K562 (cell line): ENCODE measurements around the gene ATG14. TPM values are rescaled to one million over a fixed set of nuclear protein-coding genes. Genes with fewer than 3 reads are reported as not detected.

Experiments
- ATAC-seq: fragments of 200-7000 bp; cut with Tn5 transposase; 3 replicates; pipeline ENCODE4 v1.9.1; 2020; ENCODE audit warnings: moderate library complexity
- BruUV-seq: library from RNA; stranded (reverse); fragments of 400-500 nt; replicated peaks from 2 replicates; lab custom pipeline; 2021; lab: Mats Ljungman, UMichigan
- CTCF ChIA-PET: fragments of 300-600 bp; formaldehyde crosslinking; extraction: SDS; loops from one replicate; lab custom pipeline; 2021; ENCODE audit warnings: low intra/inter-chr PET ratio; lab: Yijun Ruan, JAX
- POLR2A ChIA-PET: fragments of 300-600, 350-650 bp; sonication (Branson Sonifier 250); formaldehyde crosslinking; extraction: SDS; loops from one replicate; lab custom pipeline; 2021; ENCODE audit warnings: antibody characterized with exemption, inconsistent platforms; lab: Yijun Ruan, JAX
- DNase-seq, 4 experiments: peaks; one replicate each; pipeline versions ENCODE4 v3.0.0 to v3.0.0-alpha.2; 2011 to 2018; ENCODE audit warnings: low spot score in 3 of 4, mixed read lengths in 3 of 4; ENCODE audit errors: extremely low read depth in 1 of 4
- FAIRE-seq: peaks from 2 replicates; lab custom pipeline; 2011; peaks lifted over from hg19 to GRCh38; lab: Jason Lieb, UNC
- H2AFZ ChIP-seq: 2 replicates; pipeline ENCODE4 v1.6.0; 2011; ENCODE audit warnings: low read depth, low read length, control low read depth, inconsistent platforms
- H3K27ac ChIP-seq: fragments of 200-600 bp; 3 replicates; pipeline ENCODE4 v1.8.0; 2011; ENCODE audit warnings: low read depth, mild to moderate bottlenecking, control low read depth, inconsistent platforms, low read length, moderate library complexity, mixed read lengths; ENCODE audit errors: extremely low read depth
- H3K27me3 ChIP-seq, 2 experiments: fragments of 300-600 bp in 1 of 2; 2 replicates in 1 of 2; 3 replicates in 1 of 2; pipeline versions ENCODE4 v1.6.0 to v1.8.0; 2011; ENCODE audit warnings: inconsistent platforms in 2 of 2, low read length in 2 of 2, mild to moderate bottlenecking in 1 of 2, mixed read lengths in 1 of 2, moderate library complexity in 1 of 2; ENCODE audit not compliant: control insufficient read depth in 2 of 2, insufficient read depth in 2 of 2
- H3K36me3 ChIP-seq: fragments of 300-600 bp; 3 replicates; pipeline ENCODE4 v1.8.0; 2011; ENCODE audit warnings: mild to moderate bottlenecking, low read length, inconsistent platforms; ENCODE audit not compliant: control insufficient read depth, insufficient read depth
- H3K4me1 ChIP-seq, 2 experiments: fragments of 200-600 bp in 1 of 2; replicated peaks in 1 of 2; 2 replicates in 1 of 2; 3 replicates in 1 of 2; pipeline versions ENCODE4 v1.5.1 to v1.8.0; 2011; ENCODE audit warnings: inconsistent platforms in 2 of 2, low read length in 2 of 2, mild to moderate bottlenecking in 1 of 2, mixed read lengths in 1 of 2, moderate library complexity in 1 of 2; ENCODE audit not compliant: control insufficient read depth in 2 of 2, insufficient read depth in 2 of 2
- H3K4me2 ChIP-seq: 2 replicates; pipeline ENCODE4 v1.6.1; 2011; ENCODE audit warnings: low read length, control low read depth, inconsistent platforms, mixed read lengths; ENCODE audit not compliant: insufficient read depth
- H3K4me3 ChIP-seq: fragments of 200-600 bp; sonication (generic), shearing (Covaris generic); 2 replicates; pipeline ENCODE4 v1.5.1; 2016; ENCODE audit warnings: control low read depth, inconsistent platforms
- H3K79me2 ChIP-seq: fragments of 200-600 bp; 3 replicates; pipeline ENCODE4 v1.8.0; 2011; ENCODE audit warnings: low read length, inconsistent platforms; ENCODE audit not compliant: control insufficient read depth, insufficient read depth
- H3K9ac ChIP-seq, 2 experiments: 2 replicates each; pipeline versions ENCODE4 v1.6.0 to v1.6.1; 2011; ENCODE audit warnings: low read depth in 2 of 2, low read length in 2 of 2, control low read depth in 1 of 2, inconsistent platforms in 1 of 2, mild to moderate bottlenecking in 1 of 2, mixed read lengths in 1 of 2; ENCODE audit not compliant: insufficient read depth in 1 of 2
- H3K9me1 ChIP-seq: one replicate; pipeline ENCODE4 v1.6.0; 2011; ENCODE audit warnings: inconsistent platforms, mild to moderate bottlenecking, low read length, moderate library complexity; ENCODE audit not compliant: control insufficient read depth, insufficient read depth
- H3K9me3 ChIP-seq: replicated peaks from 2 replicates; pipeline ENCODE4 v1.5.1; 2011; ENCODE audit warnings: low read depth, low read length, inconsistent platforms; ENCODE audit not compliant: control insufficient read depth, insufficient read depth
- H4K20me1 ChIP-seq: replicated peaks from 2 replicates; pipeline ENCODE4 v1.6.1; 2011; ENCODE audit warnings: low read length, inconsistent platforms, mixed read lengths; ENCODE audit not compliant: control insufficient read depth, insufficient read depth
- BRCA1 ChIP-seq, 2 experiments: fragments of 450-650 bp in 1 of 2; sonication (generic) in 1 of 2; formaldehyde crosslinking in 1 of 2; IDR thresholded peaks; 2 replicates each; pipeline versions ENCODE4 v1.5.0 to v1.6.1; 2017 to 2020; ENCODE audit warnings: mild to moderate bottlenecking in 1 of 2, missing genetic modification reagents in 1 of 2
- CBX2 ChIP-seq: fragments of 200-600 bp; sonication (generic); IDR thresholded peaks from one replicate; pipeline ENCODE4 v1.6.1; 2012; ENCODE audit warnings: mild to moderate bottlenecking, low read length, inconsistent platforms; ENCODE audit not compliant: insufficient read depth, poor library complexity, severe bottlenecking
- DMBX1 ChIP-seq: fragments of 250-450 bp; sonication (Bioruptor Pico); IDR thresholded peaks from 2 replicates; pipeline ENCODE4 v1.8.0; 2022; ENCODE audit warnings: inconsistent platforms, mild to moderate bottlenecking, moderate library complexity, borderline replicate concordance
- NFXL1 ChIP-seq: fragments of 450-650 bp; formaldehyde crosslinking; IDR thresholded peaks from 2 replicates; pipeline ENCODE4 v1.4.0; 2021; ENCODE audit warnings: mild to moderate bottlenecking
- ZC3H4 ChIP-seq: sonication (generic); formaldehyde crosslinking; IDR thresholded peaks from 2 replicates; pipeline ENCODE4 v1.9.0; 2021; ENCODE audit warnings: missing genetic modification reagents, borderline replicate concordance
- ZEB2 ChIP-seq: fragments of 450-650 bp; IDR thresholded peaks from 2 replicates; pipeline ENCODE4 v1.6.1; 2016
- ZNF224 ChIP-seq: sonication (generic); formaldehyde crosslinking; IDR thresholded peaks from 2 replicates; pipeline ENCODE4 v1.8.0; 2022; ENCODE audit warnings: mild to moderate bottlenecking, missing genetic modification reagents
- ZNF57 ChIP-seq: fragments of 450-650 bp; formaldehyde crosslinking; IDR thresholded peaks from 2 replicates; pipeline ENCODE4 v1.4.0; 2020; ENCODE audit warnings: mild to moderate bottlenecking, moderate library complexity
- ZNF77 ChIP-seq: fragments of 250-450 bp; sonication (Bioruptor Pico); IDR thresholded peaks from 2 replicates; pipeline ENCODE4 v1.5.0; 2020
- WGBS: fragments of 100-300 bp; shearing (Covaris generic); methylation state at CpG from one replicate; pipeline ENCODE4 v1.1.6; 2016; ENCODE audit warnings: low coverage, mixed read lengths; ENCODE audit not compliant: insufficient coverage; ENCODE audit errors: missing lambda C conversion rate; 5-methylcytosine and 5-hydroxymethylcytosine counted together
- in situ Hi-C: fragments of 300-500 bp; cut with MboI; formaldehyde crosslinking; loops from 4 replicates; pipeline ENCODE4 v1.15.0; 2018; ENCODE audit warnings: inconsistent platforms, mixed read lengths
- intact Hi-C: fragments of 100-400 bp; cut with micrococcal nuclease; formaldehyde crosslinking; loops from 2 replicates; pipeline ENCODE4 v1.14.2; 2022
- polyA plus RNA-seq, 8 experiments: library from polyadenylated mRNA; depleted of rRNA in 4 of 8; stranded (reverse) in 5 of 8; unstranded in 3 of 8; fragments of >200 nt; fragmentation: Nextera tagmentation in 2 of 8; fragmentation: Illumina TruSeq in 1 of 8; extraction: Ambion mirVana in 2 of 8; extraction: Trizol in 1 of 8; gene quantifications; 2 replicates each; pipeline versions ENCODE4 v1.2.1 to v1.2.3, GENCODE V29; 2011 to 2014; ENCODE audit warnings: inconsistent platforms in 1 of 8, missing spikeins in 1 of 8
- total RNA-seq, 7 experiments: library from RNA; depleted of rRNA in 6 of 7; stranded (reverse); fragments of >200 nt in 6 of 7; fragmentation: Illumina TruSeq in 2 of 7; extraction: Trizol in 2 of 7; gene quantifications; 2 replicates each; pipeline versions ENCODE4 v1.2.1 to v1.2.3, GENCODE V29; 2011 to 2021; ENCODE audit warnings: low replicate concordance in 1 of 7
- TF ChIP-seq, protein P1 (sequence below): fragments of 250-450 bp; sonication (Bioruptor Pico); IDR thresholded peaks from 2 replicates; pipeline ENCODE4 v1.8.0; 2021; ENCODE audit warnings: moderate library complexity, mild to moderate bottlenecking, inconsistent platforms
- TF ChIP-seq, protein P2 (sequence below): fragments of 200-800 bp; sonication (Bioruptor generic); IDR thresholded peaks from 2 replicates; pipeline ENCODE4 v1.6.1; 2016; ENCODE audit warnings: missing genetic modification characterization, missing compliant biosample characterization
- TF ChIP-seq, protein P3 (sequence below): fragments of 250-450 bp; sonication (Bioruptor Pico); IDR thresholded peaks from 2 replicates; pipeline ENCODE4 v1.4.0; 2020; ENCODE audit warnings: mild to moderate bottlenecking, moderate library complexity

The ATG14 gene
- total and polyA plus RNA-seq, 9 of the 15 experiments (the other 6 are each of a cell fraction or from before 2014, with no cell fraction given), result 0.55 to 4.2 (median 3.5) TPM

DNA sequence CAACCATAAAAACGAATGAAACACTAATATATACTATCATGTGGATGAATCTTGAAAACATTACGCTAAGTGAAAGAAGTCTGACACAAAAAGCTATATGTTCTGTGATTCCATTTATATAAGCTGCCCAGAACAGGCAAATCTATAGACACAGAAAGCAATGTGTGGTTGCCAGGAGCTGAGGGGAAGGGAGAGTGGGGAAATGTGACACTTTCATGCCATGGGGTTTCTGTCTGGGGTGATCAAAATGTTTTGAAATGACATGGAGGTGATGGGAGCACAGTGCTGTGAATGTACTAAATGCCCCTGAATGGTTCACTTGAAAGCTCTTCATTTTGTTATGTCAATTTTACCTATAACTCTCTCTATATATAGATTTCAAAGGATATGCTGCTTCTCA, 30.1 kb downstream of the ATG14 start:
- no peaks in the 10 kb centered on the region for H3K9me1 ChIP-seq
- no peaks in the 10 kb centered on the region for H3K79me2 ChIP-seq
- FAIRE-seq (no peak), DNase-seq (no peak), ATAC-seq (no peak)
- POLR2A ChIA-PET, result interaction anchor here (1.0 to 1.6 kb wide), 2 partner anchors 9 to 21 kb away, joined by 3 to 5 read pairs; no protein-coding TSS in a partner anchor
- H3K36me3 ChIP-seq, result peaks cover 34% of the 10 kb centered on the region
- H3K9me3 ChIP-seq, result no peaks in the 10 kb centered on the region
- H3K4me3 ChIP-seq, result no peak overlapping the region
- no peak overlapping the region for H2AFZ ChIP-seq
- in situ Hi-C loops (no loop called here), intact Hi-C loops (no loop called here)
- no peak overlapping the region for H3K4me2 ChIP-seq
- H3K27me3 ChIP-seq, result no peaks in the 10 kb centered on the region
- no TSS peak for BruUV-seq
- H3K9ac ChIP-seq, result no peak overlapping the region
- 64% methylated on average over 2 of the region's 2 CpGs for WGBS
- H3K4me1 ChIP-seq, result peaks cover 20 to 49% of the 10 kb centered on the region in 2 experiments
- H3K27ac ChIP-seq, result no peak overlapping the region
- no peaks in the 10 kb centered on the region for H4K20me1 ChIP-seq
- CTCF ChIA-PET, result no interaction called here
- TF ChIP-seq ZNF224 (CRISPR knock-in tag), result no peak
- no peak for TF ChIP-seq DMBX1 (CRISPR knock-in tag)
- no peak for TF ChIP-seq NFXL1
- TF ChIP-seq, protein P1, sequence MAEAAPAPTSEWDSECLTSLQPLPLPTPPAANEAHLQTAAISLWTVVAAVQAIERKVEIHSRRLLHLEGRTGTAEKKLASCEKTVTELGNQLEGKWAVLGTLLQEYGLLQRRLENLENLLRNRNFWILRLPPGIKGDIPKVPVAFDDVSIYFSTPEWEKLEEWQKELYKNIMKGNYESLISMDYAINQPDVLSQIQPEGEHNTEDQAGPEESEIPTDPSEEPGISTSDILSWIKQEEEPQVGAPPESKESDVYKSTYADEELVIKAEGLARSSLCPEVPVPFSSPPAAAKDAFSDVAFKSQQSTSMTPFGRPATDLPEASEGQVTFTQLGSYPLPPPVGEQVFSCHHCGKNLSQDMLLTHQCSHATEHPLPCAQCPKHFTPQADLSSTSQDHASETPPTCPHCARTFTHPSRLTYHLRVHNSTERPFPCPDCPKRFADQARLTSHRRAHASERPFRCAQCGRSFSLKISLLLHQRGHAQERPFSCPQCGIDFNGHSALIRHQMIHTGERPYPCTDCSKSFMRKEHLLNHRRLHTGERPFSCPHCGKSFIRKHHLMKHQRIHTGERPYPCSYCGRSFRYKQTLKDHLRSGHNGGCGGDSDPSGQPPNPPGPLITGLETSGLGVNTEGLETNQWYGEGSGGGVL (CRISPR knock-in tag), result no peak
- no peak for TF ChIP-seq CBX2
- TF ChIP-seq ZEB2, result no peak
- no peak for TF ChIP-seq ZC3H4 (CRISPR knock-in tag)
- TF ChIP-seq, protein P2, sequence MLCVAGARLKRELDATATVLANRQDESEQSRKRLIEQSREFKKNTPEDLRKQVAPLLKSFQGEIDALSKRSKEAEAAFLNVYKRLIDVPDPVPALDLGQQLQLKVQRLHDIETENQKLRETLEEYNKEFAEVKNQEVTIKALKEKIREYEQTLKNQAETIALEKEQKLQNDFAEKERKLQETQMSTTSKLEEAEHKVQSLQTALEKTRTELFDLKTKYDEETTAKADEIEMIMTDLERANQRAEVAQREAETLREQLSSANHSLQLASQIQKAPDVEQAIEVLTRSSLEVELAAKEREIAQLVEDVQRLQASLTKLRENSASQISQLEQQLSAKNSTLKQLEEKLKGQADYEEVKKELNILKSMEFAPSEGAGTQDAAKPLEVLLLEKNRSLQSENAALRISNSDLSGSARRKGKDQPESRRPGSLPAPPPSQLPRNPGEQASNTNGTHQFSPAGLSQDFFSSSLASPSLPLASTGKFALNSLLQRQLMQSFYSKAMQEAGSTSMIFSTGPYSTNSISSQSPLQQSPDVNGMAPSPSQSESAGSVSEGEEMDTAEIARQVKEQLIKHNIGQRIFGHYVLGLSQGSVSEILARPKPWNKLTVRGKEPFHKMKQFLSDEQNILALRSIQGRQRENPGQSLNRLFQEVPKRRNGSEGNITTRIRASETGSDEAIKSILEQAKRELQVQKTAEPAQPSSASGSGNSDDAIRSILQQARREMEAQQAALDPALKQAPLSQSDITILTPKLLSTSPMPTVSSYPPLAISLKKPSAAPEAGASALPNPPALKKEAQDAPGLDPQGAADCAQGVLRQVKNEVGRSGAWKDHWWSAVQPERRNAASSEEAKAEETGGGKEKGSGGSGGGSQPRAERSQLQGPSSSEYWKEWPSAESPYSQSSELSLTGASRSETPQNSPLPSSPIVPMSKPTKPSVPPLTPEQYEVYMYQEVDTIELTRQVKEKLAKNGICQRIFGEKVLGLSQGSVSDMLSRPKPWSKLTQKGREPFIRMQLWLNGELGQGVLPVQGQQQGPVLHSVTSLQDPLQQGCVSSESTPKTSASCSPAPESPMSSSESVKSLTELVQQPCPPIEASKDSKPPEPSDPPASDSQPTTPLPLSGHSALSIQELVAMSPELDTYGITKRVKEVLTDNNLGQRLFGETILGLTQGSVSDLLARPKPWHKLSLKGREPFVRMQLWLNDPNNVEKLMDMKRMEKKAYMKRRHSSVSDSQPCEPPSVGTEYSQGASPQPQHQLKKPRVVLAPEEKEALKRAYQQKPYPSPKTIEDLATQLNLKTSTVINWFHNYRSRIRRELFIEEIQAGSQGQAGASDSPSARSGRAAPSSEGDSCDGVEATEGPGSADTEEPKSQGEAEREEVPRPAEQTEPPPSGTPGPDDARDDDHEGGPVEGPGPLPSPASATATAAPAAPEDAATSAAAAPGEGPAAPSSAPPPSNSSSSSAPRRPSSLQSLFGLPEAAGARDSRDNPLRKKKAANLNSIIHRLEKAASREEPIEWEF (CRISPR knock-in tag), result no peak
- TF ChIP-seq, protein P3, sequence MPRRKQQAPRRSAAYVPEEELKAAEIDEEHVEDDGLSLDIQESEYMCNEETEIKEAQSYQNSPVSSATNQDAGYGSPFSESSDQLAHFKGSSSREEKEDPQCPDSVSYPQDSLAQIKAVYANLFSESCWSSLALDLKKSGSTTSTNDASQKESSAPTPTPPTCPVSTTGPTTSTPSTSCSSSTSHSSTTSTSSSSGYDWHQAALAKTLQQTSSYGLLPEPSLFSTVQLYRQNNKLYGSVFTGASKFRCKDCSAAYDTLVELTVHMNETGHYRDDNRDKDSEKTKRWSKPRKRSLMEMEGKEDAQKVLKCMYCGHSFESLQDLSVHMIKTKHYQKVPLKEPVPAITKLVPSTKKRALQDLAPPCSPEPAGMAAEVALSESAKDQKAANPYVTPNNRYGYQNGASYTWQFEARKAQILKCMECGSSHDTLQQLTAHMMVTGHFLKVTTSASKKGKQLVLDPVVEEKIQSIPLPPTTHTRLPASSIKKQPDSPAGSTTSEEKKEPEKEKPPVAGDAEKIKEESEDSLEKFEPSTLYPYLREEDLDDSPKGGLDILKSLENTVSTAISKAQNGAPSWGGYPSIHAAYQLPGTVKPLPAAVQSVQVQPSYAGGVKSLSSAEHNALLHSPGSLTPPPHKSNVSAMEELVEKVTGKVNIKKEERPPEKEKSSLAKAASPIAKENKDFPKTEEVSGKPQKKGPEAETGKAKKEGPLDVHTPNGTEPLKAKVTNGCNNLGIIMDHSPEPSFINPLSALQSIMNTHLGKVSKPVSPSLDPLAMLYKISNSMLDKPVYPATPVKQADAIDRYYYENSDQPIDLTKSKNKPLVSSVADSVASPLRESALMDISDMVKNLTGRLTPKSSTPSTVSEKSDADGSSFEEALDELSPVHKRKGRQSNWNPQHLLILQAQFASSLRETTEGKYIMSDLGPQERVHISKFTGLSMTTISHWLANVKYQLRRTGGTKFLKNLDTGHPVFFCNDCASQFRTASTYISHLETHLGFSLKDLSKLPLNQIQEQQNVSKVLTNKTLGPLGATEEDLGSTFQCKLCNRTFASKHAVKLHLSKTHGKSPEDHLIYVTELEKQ (CRISPR knock-in tag), result no peak
- TF ChIP-seq ZNF77 (CRISPR knock-in tag), result no peak
- no peak for TF ChIP-seq ZNF57
- TF ChIP-seq BRCA1 (IDR thresholded peaks at IDR 0.05), result no peak
- TF ChIP-seq BRCA1 (CRISPR knock-in tag; IDR thresholded peaks at IDR 0.05), result no peak
